SK-N-MC (cell line): ENCODE data around the gene TTC22.

ENCODE experiments used
- DNase-seq: peaks from one replicate; pipeline ENCODE4 v3.0.0-alpha.2; 2011; ENCODE audit warnings: low read depth, low spot score
- H3K27ac ChIP-seq: fragments of 200-600 bp; sonication (generic); 2 replicates; pipeline ENCODE4 v1.5.1; 2016; ENCODE audit warnings: mixed run types
- H3K36me3 ChIP-seq: fragments of 200-600 bp; sonication (generic); 2 replicates; pipeline ENCODE4 v1.6.1; 2017; ENCODE audit warnings: antibody characterized with exemption, low read length, mixed read lengths; ENCODE audit not compliant: insufficient read depth
- H3K4me3 ChIP-seq: fragments of 200-600 bp; sonication (generic); 2 replicates; pipeline ENCODE4 v1.5.1; 2016
- H3K9ac ChIP-seq: fragments of 200-600 bp; sonication (generic); 2 replicates; pipeline ENCODE4 v1.8.0; 2017; ENCODE audit warnings: mixed run types, mixed read lengths; ENCODE audit not compliant: insufficient read length
- H3K9me3 ChIP-seq: fragments of 200-600 bp; sonication (generic); 2 replicates; pipeline ENCODE4 v1.6.1; 2017; ENCODE audit warnings: low read depth, mild to moderate bottlenecking, antibody characterized with exemption, low read length, moderate library complexity, mixed read lengths
- EZH2 ChIP-seq: fragments of 200-600 bp; sonication (generic); IDR thresholded peaks from one replicate; pipeline ENCODE4 v1.6.1; 2017; ENCODE audit warnings: antibody characterized with exemption
- FOXP2 ChIP-seq: optimal IDR thresholded peaks from 2 replicates; pipeline ENCODE3; 2011; ENCODE audit warnings: mild to moderate bottlenecking, moderate library complexity; ENCODE audit not compliant: insufficient read depth; ENCODE audit errors: extremely low read length, control extremely low read depth
- POLR2AphosphoS5 ChIP-seq: IDR thresholded peaks from 2 replicates; pipeline ENCODE4 v1.6.1; 2012; ENCODE audit warnings: mild to moderate bottlenecking, low read depth, low read length, borderline replicate concordance

Gene TTC22

GRCh38 chr1:54811739-54812655 is 10.9 kb upstream of the TTC22 start:
- Histone ChIP-seq H3K4me3 (no peak overlapping the region), H3K9ac (no peak overlapping the region), H3K27ac (no peak overlapping the region), H3K36me3 (no peaks in the 10 kb centered on the region), H3K9me3 (no peaks in the 10 kb centered on the region)
- no peak for TF ChIP-seq EZH2
- no peak for TF ChIP-seq POLR2AphosphoS5
- TF ChIP-seq FOXP2: no peak
- DNase-seq: no peak

DNA sequence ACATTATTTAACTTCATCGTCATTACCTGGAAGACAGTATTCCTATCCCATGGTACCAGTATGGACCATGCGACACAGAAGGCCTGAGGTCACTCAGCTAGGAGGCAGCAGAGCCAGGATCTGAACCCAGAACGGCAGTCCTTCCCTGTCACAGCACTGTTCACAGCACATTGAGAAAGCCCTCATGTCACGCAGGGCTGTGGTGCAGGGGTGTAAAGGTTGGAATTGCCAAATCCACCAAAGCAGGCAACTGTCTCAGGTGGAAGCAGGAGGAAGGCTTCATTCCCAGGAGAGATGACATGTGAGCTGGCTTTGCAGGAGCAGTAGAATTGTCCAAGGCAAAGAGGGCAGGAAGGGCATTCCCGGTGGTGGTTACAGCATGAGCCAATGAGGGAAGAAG is 9.9 kb upstream of the TTC22 start:
- Histone ChIP-seq H3K9me3 (no peaks in the 10 kb centered on the region), H3K4me3 (no peak overlapping the region), H3K9ac (no peak overlapping the region), H3K27ac (no peak overlapping the region), H3K36me3 (no peaks in the 10 kb centered on the region)
- no peak for DNase-seq
- TF ChIP-seq FOXP2 (no peak), POLR2AphosphoS5 (no peak)

DNA sequence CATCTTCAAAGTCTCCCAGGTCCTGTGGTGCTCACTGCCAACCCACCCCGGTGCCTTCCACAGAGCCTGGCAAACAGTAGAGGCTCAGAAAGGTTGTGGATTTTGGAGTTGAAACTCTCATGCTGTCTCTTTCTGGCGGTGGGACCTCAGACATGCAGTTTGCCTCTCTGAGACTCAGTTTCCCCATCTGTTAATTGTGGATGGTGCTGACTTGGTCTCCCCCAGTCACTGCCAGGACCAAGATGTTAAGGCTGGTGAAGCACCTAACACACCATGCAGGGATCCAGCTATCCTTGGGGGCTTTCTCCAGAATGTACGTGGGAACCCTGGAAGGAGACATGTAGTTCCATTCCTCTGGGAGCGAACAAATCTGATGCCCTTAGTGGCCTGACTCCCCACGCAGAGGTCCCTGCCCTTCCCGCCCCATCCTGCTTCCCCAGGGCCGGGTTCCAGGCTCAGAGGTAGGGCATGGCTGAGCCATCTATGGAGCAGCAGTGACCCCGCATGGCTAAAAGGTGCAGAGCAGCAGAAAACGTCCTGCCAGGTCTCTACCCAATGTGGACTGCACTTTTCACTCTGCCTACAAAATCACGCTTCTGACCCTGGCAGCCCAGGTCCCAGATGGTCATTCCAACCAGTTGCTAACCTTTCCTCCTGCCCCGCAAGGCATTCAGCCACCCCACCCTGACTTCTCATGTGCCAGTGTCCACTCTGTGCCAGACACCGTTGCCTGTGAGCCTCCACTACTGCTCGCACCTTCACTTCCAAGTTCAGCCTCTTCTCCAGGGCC is 9.2 kb upstream of the TTC22 start:
- DNase-seq: no peak
- H3K27ac ChIP-seq: no peak overlapping the region

GRCh38 chr1:54809496-54810074 is 8.5 kb upstream of the TTC22 start:
- Histone ChIP-seq H3K27ac (no peak overlapping the region), H3K4me3 (no peak overlapping the region), H3K9ac (no peak overlapping the region), H3K9me3 (no peaks in the 10 kb centered on the region), H3K36me3 (no peaks in the 10 kb centered on the region)
- no peak for DNase-seq
- TF ChIP-seq POLR2AphosphoS5: no peak
- TF ChIP-seq FOXP2: no peak
- TF ChIP-seq EZH2: no peak

More for the DNA sequence above, 9.2 kb upstream of the TTC22 start:
- H3K9ac ChIP-seq: no peak overlapping the region
- no peaks in the 10 kb centered on the region for H3K36me3 ChIP-seq
- TF ChIP-seq EZH2: no peak
- no peak for TF ChIP-seq POLR2AphosphoS5
- TF ChIP-seq FOXP2: no peak
- H3K4me3 ChIP-seq: no peak overlapping the region
- H3K9me3 ChIP-seq: no peaks in the 10 kb centered on the region

DNA sequence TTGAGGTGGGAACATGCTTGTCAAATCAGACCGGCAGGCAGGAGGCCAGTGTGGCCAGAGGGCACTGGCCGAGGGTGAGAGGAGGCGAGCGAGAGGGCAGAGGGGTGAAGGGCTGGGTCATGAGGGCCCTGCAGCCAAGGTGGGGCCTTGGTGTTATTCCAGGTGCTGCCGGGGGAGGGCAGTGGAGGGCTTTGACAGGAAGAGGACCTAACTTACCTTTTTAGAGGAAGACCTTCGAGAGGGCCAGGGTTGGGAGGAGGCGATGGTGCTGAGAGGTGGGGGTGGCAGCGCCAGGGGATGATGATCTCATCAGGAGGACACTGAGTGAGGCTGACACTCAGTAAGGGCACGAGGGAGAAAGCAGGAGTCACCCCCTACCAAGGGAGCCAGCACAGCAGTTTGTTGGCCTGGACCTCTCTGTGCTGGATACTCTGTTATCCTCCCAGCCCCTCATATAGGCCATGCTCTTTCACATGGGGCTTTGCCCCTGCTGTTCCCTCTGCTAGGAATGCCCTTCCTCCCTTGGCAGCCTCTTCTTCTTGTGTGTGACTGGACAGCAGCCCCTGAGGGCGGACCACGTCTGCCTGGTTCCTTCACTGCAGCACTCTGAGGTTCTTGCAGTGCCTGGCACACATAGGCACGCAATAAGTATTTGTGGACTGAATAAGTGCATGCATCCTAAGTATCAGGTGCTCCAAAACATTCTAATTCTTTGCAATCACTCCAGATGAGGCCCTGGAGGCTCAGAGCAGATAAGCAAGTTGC is 7.5 kb upstream of the TTC22 start:
- TF ChIP-seq FOXP2: no peak
- Histone ChIP-seq H3K4me3 (no peak overlapping the region), H3K9me3 (no peaks in the 10 kb centered on the region), H3K36me3 (no peaks in the 10 kb centered on the region), H3K27ac (no peak overlapping the region), H3K9ac (no peak overlapping the region)
- DNase-seq: no peak

GRCh38 chr1:54807756-54808155 is 6.6 kb upstream of the TTC22 start:
- TF ChIP-seq EZH2: no peak
- TF ChIP-seq POLR2AphosphoS5: no peak
- TF ChIP-seq FOXP2: no peak
- Histone ChIP-seq H3K9ac (no peak overlapping the region), H3K9me3 (no peaks in the 10 kb centered on the region), H3K4me3 (no peak overlapping the region), H3K27ac (no peak overlapping the region), H3K36me3 (no peaks in the 10 kb centered on the region)
- DNase-seq: no peak

DNA sequence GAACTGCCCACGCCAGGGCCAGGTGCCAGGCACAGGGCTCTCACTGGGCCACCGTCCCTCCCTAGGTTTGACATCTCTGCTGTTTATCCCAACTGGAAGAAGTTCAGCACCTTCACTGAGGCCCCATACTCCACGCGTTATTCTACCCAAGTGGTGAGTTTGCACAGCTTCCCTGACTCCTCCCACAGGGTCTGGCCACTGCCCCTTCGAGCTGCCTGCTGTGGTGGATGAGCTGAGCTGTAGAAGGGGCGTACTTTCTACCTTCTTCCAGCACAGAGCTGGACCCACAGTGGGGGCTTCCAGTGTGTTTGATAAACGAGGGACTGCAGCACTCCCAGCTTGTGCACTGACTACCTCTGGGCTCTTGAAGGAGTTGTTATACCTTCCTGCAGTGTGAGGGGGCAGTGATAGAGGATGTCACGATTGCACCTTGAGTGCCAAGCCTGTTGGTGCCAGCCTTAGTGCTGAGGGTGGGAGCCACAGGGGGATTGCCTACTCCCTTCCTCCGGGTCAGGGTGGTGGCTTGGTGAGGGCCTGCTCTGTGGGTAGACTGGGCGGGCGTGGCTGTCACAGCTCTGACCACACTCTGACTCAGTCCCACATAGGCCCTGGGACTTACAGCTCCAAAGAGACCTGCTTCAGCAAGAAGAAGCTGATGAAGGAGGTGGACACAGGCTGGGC is 5.9 kb upstream of the TTC22 start:
- H3K27ac ChIP-seq: no peak overlapping the region

DNA sequence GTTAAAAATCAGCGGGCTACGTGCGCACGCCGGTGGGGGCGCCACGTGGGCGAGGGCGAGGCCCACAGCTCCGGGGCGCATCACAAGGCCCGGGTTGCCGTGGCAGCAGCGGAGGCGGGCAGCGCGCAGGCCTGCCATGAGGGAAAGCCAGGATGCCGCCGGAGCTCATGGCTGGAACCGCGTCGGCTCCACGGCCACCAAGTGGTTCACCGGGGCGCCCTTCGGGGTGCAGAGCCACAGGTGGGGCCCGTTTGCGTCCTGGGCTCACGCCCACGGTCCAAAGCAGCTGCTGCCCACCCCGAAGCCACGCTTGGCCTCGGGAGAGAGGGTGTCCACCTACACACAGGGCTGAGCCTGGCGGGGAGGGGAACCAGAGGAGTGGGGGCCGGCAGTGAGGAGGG is 4.9 kb upstream of the TTC22 start:
- Histone ChIP-seq H3K27ac (no peak overlapping the region), H3K4me3 (no peak overlapping the region), H3K9ac (no peak overlapping the region), H3K36me3 (no peaks in the 10 kb centered on the region), H3K9me3 (no peaks in the 10 kb centered on the region)
- TF ChIP-seq FOXP2: no peak
- no peak for DNase-seq

More for the DNA sequence above, 5.9 kb upstream of the TTC22 start:
- H3K9me3 ChIP-seq: no peaks in the 10 kb centered on the region
- H3K9ac ChIP-seq: no peak overlapping the region
- no peak for TF ChIP-seq FOXP2
- TF ChIP-seq POLR2AphosphoS5: no peak
- no peak for TF ChIP-seq EZH2
- no peaks in the 10 kb centered on the region for H3K36me3 ChIP-seq
- H3K4me3 ChIP-seq: no peak overlapping the region
- DNase-seq: no peak
